AG10803 (cell line): ENCODE measurements around the gene SPOCK3.

Experiments used
- DNase-seq: peaks from one replicate; pipeline ENCODE4 v3.0.0; 2010; ENCODE audit warnings: low read depth
- H3K4me3 ChIP-seq: 2 replicates; pipeline ENCODE4 v1.5.1; 2011; ENCODE audit warnings: mild to moderate bottlenecking, low read length, control low read depth
- TF ChIP-seq, protein P1 (sequence below): conservative IDR thresholded peaks from 2 replicates; pipeline ENCODE4 v1.5.1; 2011; ENCODE audit warnings: mild to moderate bottlenecking, low read length, control low read depth, inconsistent platforms

The SPOCK3 gene

DNA sequence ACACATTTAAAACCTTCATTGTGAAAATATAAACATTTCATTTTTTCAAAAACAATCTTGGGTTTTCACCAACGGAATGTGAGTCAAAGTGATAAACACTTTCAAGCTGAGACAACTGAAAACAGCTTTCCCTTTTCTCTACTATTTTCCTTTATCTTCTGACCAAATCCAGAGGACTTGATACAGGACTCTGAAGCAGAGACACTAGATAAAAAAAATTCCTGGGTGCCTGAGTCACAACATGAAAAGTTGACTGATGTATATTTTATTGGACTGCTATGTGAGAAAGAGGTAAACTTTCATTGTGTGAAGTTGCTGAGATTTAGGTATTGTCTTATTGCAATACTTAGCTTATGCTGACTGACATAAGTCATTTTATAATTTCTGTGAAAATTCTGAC is 411.2 kb downstream of the SPOCK3 start:
- no peak overlapping the region for H3K4me3 ChIP-seq
- TF ChIP-seq, protein P1, sequence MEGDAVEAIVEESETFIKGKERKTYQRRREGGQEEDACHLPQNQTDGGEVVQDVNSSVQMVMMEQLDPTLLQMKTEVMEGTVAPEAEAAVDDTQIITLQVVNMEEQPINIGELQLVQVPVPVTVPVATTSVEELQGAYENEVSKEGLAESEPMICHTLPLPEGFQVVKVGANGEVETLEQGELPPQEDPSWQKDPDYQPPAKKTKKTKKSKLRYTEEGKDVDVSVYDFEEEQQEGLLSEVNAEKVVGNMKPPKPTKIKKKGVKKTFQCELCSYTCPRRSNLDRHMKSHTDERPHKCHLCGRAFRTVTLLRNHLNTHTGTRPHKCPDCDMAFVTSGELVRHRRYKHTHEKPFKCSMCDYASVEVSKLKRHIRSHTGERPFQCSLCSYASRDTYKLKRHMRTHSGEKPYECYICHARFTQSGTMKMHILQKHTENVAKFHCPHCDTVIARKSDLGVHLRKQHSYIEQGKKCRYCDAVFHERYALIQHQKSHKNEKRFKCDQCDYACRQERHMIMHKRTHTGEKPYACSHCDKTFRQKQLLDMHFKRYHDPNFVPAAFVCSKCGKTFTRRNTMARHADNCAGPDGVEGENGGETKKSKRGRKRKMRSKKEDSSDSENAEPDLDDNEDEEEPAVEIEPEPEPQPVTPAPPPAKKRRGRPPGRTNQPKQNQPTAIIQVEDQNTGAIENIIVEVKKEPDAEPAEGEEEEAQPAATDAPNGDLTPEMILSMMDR: no peak
- DNase-seq: no peak

GRCh38 chr4:166822386-166822785 is 411.9 kb downstream of the SPOCK3 start:
- TF ChIP-seq, protein P1: no peak
- no peak overlapping the region for H3K4me3 ChIP-seq
- DNase-seq: no peak

DNA sequence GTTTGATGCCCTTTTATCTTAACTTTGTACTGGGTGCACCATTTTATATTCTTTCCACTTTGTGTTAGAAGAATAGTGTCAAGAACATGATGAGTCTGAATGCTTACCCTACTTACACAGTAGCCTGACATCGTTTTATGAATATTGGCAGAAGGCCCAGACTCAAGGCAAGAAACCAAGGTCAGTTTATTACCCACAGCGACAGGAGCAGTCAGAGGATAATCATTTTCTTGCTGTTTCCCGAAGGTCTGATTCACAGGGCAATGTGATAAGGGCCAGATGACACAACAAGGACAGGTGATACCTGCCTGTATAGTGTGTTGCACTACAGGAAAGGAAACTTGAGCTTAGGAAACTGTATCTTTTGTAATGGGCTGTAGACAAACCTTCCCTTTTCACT is 417.4 kb downstream of the SPOCK3 start:
- DNase-seq: no peak
- no peak overlapping the region for H3K4me3 ChIP-seq
- TF ChIP-seq, protein P1: no peak

GRCh38 chr4:166808380-166808779 is 425.9 kb downstream of the SPOCK3 start:
- no peak for DNase-seq
- no peak overlapping the region for H3K4me3 ChIP-seq
- TF ChIP-seq, protein P1: no peak

DNA sequence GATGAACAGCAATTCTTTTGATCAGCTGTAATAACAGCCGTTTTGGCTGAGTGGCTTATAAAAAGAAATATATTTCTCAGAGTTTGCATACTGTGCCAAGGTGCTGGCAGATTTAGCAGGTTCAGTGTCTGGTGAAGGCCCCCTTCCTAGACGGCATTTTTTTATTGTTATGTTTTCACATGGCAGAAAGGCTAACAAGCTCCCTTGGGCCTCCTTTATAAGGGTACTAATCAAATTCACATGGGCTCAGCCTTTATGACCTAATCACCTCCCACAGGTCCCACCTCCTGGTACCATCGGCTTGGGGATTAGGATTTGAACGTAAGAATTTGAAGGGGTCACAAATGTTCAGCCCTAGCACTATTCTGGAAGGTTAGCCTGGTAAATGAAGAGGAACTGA is 431.9 kb downstream of the SPOCK3 start:
- TF ChIP-seq, protein P1: no peak
- DNase-seq: no peak

DNA sequence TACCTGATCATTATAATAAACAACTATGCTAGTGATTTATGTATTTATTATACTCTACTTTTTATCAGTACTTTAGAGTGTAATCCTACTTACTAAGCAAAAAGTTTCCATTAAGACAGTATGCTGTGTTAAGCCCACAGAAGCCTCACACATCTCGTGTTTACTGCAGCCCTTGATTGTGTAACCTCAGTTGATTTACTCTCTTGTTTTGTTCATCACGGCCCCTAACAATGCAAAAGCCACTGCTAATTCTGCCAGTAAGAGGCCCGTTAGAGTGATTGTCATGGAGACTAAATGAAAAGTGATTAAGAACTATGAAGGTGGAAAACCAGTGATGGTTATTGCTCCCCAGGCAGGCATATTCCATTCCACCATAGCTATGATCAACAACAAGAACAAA is 436.2 kb downstream of the SPOCK3 start:
- TF ChIP-seq, protein P1: no peak
- DNase-seq: no peak
- H3K4me3 ChIP-seq: no peak overlapping the region

More for the DNA sequence above, 431.9 kb downstream of the SPOCK3 start:
- H3K4me3 ChIP-seq: no peak overlapping the region

- no peak for DNase-seq
- TF ChIP-seq, protein P1: no peak
- no peak overlapping the region for H3K4me3 ChIP-seq
Observed at GRCh38 chr4:166777760-166778159, 456.5 kb downstream of the SPOCK3 start.
